Gastroesophageal sphincter (tissue), 3 donors: ENCODE data around the gene IL23R.

Experiments
- CTCF ChIP-seq, 4 experiments: fragments of 200-600 bp in 2 of 4; fragments of 450-650 bp in 2 of 4; sonication (generic) in 1 of 4; IDR thresholded peaks; one replicate each; pipeline ENCODE4 v1.5.1; 2017 to 2019; ENCODE audit warnings: antibody characterized with exemption in 4 of 4, mild to moderate bottlenecking in 2 of 4, moderate library complexity in 2 of 4
- EP300 ChIP-seq: sonication (generic); formaldehyde crosslinking; IDR thresholded peaks from one replicate; pipeline ENCODE4 v1.6.1; 2017; ENCODE audit warnings: antibody characterized with exemption, mild to moderate bottlenecking
- POLR2AphosphoS5 ChIP-seq: sonication (generic); formaldehyde crosslinking; IDR thresholded peaks from one replicate; pipeline ENCODE4 v1.6.1; 2017; ENCODE audit warnings: antibody characterized with exemption

- TF ChIP-seq CTCF (IDR thresholded peaks at IDR 0.05) (no peak), EP300 (no peak), POLR2AphosphoS5 (no peak)
Observed at GRCh38 chr1:67300561-67300960, 134.3 kb downstream of the IL23R start.
